AG04450 (cell line): ENCODE results near the gene PQBP1. TPM values are rescaled to one million over a fixed set of nuclear protein-coding genes. Genes with fewer than 3 reads are reported as not detected.
"Not testable (repeated sequence)": the region's sequence is repeated elsewhere in the genome, so short reads cannot be mapped to it uniquely, and the experiment has no call there.

Source experiments
- CTCF ChIA-PET: fragments of 300-600, 350-600 bp; formaldehyde crosslinking; extraction: SDS; loops from one replicate; lab custom pipeline; 2022; ENCODE audit warnings: antibody characterized with exemption, inconsistent platforms; lab: Charles Lee
- POLR2A ChIA-PET: fragments of 350-600 bp; formaldehyde crosslinking; extraction: SDS; loops from one replicate; lab custom pipeline; 2021; ENCODE audit warnings: antibody characterized with exemption, inconsistent platforms; lab: Yijun Ruan, JAX
- DNase-seq: peaks from one replicate; pipeline ENCODE4 v3.0.0-alpha.2; 2011; ENCODE audit warnings: low read depth, low spot score
- H3K27ac ChIP-seq: one replicate; pipeline ENCODE4 v1.5.1; 2012; ENCODE audit warnings: low read depth, low read length, control low read depth
- H3K27me3 ChIP-seq: one replicate; pipeline ENCODE4 v1.6.0; 2012; ENCODE audit warnings: low read length; ENCODE audit not compliant: control insufficient read depth, insufficient read depth
- H3K4me3 ChIP-seq: 2 replicates; pipeline ENCODE4 v1.5.1; 2011; ENCODE audit warnings: mild to moderate bottlenecking, low read depth, low read length, control low read depth
- H3K9me3 ChIP-seq: 2 replicates; pipeline ENCODE4 v1.5.1; 2012; ENCODE audit warnings: low read length; ENCODE audit not compliant: control insufficient read depth, insufficient read depth
- polyA plus RNA-seq: library from polyadenylated mRNA; depleted of rRNA; stranded (reverse); fragments of >200 nt; gene quantifications from 2 replicates; pipeline ENCODE4 v1.2.3, GENCODE V29; 2011
- TF ChIP-seq, protein P1 (sequence below): IDR thresholded peaks from 2 replicates; pipeline ENCODE4 v1.5.1; 2011; ENCODE audit warnings: low read depth, low read length, control low read depth, inconsistent platforms

The PQBP1 gene
- polyA plus RNA-seq, 1 experiment: 49.5 TPM

DNA sequence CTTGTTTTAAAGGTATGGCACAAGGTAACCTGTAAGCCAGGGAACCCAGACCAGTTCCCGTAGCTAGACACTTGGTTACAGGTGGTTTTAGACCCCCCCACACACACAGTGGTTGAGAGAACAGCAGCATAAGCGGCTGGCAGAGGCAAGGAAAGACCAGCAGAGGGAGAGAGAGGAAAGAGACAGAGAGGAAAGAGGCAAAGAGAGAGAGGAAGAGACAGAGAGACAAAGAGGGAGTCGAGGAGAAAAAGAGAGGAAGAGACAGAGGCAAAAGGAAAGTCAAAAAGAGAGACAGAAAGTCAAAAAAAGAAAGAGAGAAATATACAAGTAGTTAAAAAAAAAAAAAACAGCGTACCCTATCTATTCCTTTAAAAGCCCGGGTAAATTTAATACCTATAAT, 42.8 kb upstream of the PQBP1 start:
- POLR2A ChIA-PET: no interaction called here
- H3K27ac ChIP-seq: no peak overlapping the region
- TF ChIP-seq, protein P1, sequence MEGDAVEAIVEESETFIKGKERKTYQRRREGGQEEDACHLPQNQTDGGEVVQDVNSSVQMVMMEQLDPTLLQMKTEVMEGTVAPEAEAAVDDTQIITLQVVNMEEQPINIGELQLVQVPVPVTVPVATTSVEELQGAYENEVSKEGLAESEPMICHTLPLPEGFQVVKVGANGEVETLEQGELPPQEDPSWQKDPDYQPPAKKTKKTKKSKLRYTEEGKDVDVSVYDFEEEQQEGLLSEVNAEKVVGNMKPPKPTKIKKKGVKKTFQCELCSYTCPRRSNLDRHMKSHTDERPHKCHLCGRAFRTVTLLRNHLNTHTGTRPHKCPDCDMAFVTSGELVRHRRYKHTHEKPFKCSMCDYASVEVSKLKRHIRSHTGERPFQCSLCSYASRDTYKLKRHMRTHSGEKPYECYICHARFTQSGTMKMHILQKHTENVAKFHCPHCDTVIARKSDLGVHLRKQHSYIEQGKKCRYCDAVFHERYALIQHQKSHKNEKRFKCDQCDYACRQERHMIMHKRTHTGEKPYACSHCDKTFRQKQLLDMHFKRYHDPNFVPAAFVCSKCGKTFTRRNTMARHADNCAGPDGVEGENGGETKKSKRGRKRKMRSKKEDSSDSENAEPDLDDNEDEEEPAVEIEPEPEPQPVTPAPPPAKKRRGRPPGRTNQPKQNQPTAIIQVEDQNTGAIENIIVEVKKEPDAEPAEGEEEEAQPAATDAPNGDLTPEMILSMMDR: peak; percentile 47
- no peaks in the 10 kb centered on the region for H3K9me3 ChIP-seq
- CTCF ChIA-PET: interaction anchor here (0.7 kb wide), 1 partner anchor 55 kb away, joined by 5 read pairs; no protein-coding TSS in a partner anchor
- peaks cover 7% of the 10 kb centered on the region for H3K27me3 ChIP-seq
- H3K4me3 ChIP-seq: no peak overlapping the region
- DNase-seq: no peak

DNA sequence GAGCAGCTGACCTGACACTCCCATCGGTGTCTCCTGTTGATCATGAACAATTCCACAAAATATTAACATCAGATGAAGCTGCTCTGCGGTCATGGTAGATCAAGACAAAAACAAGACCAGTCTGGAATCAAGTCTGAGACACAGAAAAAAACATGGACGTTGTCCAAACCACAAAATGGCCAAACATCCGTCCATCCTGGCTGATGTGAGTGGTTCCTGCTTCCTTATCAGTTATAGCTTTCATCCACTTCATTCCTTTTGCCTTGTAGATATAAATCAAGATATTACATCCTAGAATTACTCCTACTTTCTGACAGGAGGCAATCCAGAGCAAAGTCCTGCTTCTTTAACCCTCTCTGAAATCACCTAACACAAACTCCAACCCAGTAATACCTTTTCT, 33.5 kb upstream of the PQBP1 start:
- no peaks in the 10 kb centered on the region for H3K9me3 ChIP-seq
- POLR2A ChIA-PET: interaction anchor here (1.3 kb wide), 1 partner anchor 33 kb away, joined by 7 read pairs; the partner anchor contains the start of genes PQBP1 and TIMM17B
- H3K4me3 ChIP-seq: no peak overlapping the region
- peak; percentile 13 for DNase-seq
- no peaks in the 10 kb centered on the region for H3K27me3 ChIP-seq
- TF ChIP-seq, protein P1: no peak
- CTCF ChIA-PET: no interaction called here
- H3K27ac ChIP-seq: no peak overlapping the region

DNA sequence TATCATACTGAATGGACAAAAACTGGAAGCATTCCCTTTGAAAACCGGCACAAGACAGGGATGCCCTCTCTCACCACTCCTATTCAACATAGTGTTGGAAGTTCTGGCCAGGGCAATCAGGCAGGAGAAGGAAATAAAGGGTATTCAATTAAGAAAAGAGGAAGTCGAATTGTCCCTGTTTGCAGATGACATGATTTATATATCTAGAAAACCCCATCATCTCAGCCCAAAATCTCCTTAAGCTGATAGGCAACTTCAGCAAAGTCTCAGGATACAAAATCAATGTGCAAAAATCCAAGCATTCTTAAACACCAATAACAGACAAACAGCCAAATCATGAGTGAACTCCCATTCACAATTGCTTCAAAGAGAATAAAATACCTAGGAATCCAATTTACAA, 25.7 kb upstream of the PQBP1 start:
- DNase-seq, H3K4me3 ChIP-seq, H3K27me3 ChIP-seq, POLR2A ChIA-PET, CTCF ChIA-PET, H3K27ac ChIP-seq, H3K9me3 ChIP-seq: not testable (repeated sequence)

DNA sequence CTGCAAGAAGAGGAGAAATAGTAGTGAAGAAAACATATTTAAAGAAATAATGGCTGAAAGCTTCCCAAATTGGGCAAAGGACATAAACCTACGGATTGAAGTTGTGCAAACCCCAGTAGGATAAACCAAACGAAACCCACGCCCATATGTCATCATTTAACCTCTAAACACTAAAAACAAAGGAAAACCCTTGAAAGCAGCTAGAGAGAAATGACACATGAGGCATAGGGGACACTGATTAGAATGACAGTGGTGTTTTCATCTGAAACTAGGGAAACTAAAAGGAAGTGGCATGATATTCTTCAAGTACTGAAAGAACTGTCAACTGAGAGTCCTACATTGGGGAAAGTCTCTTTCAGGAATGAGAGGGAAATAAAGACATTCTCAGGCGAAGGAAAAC, 20.8 kb upstream of the PQBP1 start:
- H3K27ac ChIP-seq, DNase-seq, CTCF ChIA-PET, H3K9me3 ChIP-seq, POLR2A ChIA-PET, H3K27me3 ChIP-seq, H3K4me3 ChIP-seq: not testable (repeated sequence)

DNA sequence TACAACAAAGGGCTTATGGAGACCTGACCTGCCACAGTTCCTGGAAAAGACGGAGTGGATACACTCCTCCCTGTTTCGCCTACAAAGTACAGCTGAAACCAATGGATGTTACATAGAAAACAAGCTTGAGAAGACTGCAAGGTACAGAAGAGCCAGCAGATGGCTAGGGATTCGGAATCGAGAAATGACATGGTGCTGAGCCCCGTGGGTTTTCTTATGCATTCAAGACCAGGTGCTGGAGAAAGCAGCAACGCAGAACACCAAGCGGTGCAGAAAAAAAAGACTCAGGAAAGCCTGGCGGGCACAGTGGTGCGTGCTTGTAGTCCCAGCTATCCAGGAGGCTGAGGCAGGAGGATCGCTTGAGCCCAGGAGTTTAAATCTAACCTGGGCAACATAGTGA, 14.0 kb upstream of the PQBP1 start:
- TF ChIP-seq, protein P1: no peak
- CTCF ChIA-PET: no interaction called here
- Histone ChIP-seq H3K27ac (no peak overlapping the region), H3K27me3 (no peaks in the 10 kb centered on the region), H3K9me3 (no peaks in the 10 kb centered on the region), H3K4me3 (no peak overlapping the region)
- DNase-seq: no peak
- POLR2A ChIA-PET: no interaction called here

DNA sequence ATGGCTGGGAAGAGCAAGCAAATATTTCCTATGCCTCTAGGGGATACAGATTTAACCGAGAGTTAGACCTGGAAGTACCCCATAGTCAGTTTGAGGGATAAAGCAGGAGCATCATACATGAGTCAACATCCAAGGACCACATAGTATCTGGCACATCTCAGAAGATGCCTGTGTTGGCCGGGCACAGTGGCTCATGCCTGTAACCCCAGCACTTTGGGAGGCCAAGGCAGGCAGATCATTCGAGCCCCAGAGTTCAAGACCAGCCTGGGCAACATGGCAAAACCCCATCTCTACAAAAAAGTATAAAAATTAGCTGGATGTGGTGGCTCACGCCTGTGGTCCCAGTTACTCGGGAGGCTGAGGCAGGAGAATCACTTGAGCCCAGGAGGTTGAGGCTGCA, 11.1 kb upstream of the PQBP1 start:
- DNase-seq, H3K27ac ChIP-seq, CTCF ChIA-PET, H3K9me3 ChIP-seq, H3K4me3 ChIP-seq, POLR2A ChIA-PET, H3K27me3 ChIP-seq: not testable (repeated sequence)
